Renal pelvis (tissue), 4 donors: ENCODE results near the gene SNX2. TPM values are rescaled to one million over a fixed set of nuclear protein-coding genes. Genes with fewer than 3 reads are reported as not detected.
A peak's percentile ranks its signal among the peaks of the same experiment; 100 is the strongest.

Experiments
- DNase-seq: peaks from one replicate; pipeline ENCODE4 v3.0.0-alpha.2; 2013
- polyA plus RNA-seq, 3 donors: library from polyadenylated mRNA; unstranded; fragments of 120-200 nt; gene quantifications; one replicate each; pipeline ENCODE4 v1.2.1, GENCODE V29; 2013; ENCODE audit not compliant: insufficient read length in 3 of 3

SNX2 gene
- polyA plus RNA-seq, 3 donors, result 123 to 144 (median 140) TPM

DNA sequence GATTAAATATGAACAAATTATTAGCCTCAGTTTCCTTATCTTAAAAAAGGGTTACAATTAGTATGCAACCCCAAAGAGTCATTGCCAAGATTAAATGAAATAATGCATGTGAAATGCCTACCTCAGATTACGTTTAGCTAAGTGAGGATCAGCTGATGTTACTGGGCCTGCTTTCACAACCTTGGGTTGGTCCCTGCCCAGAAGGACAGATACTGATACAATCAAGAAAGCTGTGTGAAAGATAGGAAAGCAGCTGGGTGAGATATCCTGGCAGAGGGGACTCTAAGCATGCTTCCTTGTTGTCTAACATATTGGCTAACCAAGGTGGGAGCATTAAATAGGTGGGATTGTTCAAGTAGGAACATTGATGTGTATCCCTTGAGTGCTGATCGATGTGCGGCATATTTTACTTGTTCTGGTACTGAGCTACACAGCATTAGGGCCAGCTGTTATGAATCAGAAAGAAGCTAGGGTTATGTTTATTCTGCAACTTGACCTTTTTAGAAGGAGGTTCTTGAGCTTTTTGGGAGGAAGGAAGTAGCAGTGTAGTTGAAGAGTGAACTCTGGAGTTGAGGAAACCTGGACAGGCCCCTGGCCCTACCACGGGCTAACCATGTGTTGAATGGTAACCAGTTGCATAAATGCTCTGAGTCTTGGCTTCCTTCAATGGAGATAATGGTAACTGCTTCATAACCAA is 99.4 kb downstream of the SNX2 start:
- peak; percentile 4 for DNase-seq

GRCh38 chr5:122877518-122877917 is 102.6 kb downstream of the SNX2 start:
- DNase-seq, result no peak

DNA sequence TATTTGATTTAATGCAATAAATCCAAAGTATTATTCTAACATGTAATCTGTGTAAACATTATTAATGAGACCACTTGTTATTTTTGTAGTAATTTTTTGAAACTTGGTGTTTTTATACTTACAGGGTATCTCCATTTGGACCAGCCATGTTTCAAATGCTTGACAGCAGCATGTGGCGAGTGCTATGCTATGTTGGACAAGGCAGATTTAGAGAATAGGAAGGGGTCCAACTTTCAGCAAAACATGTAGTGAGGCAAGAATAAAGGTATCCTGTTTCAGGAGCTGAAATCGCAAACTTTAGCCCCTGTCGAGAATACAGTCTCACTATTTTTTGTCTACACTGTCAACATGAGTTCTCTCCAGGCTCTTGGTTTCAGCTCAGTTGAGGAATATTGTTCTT is 104.2 kb downstream of the SNX2 start:
- DNase-seq, result no peak

Other genes with a start within 250 kb of the SNX2 start
- 10 to 100 TPM; 19.9 to 27.6 (median 26.1) TPM for gene SNX24, start 70.5 kb downstream of the SNX2 start, polyA plus RNA-seq